HepG2 (cell line): Measurements from ENCODE around the gene DNALI1. TPM values are rescaled to one million over a fixed set of nuclear protein-coding genes. Genes with fewer than 3 reads are reported as not detected.

Experiments used
- CBFB ChIP-seq: sonication (generic); formaldehyde crosslinking; IDR thresholded peaks from 2 replicates; pipeline ENCODE4 v1.4.0; 2020; ENCODE audit warnings: missing genetic modification reagents
- MAFG ChIP-seq: sonication (generic); formaldehyde crosslinking; IDR thresholded peaks from 2 replicates; pipeline ENCODE4 v1.5.1; 2020; ENCODE audit warnings: mild to moderate bottlenecking, missing genetic modification reagents
- MAZ ChIP-seq, 2 experiments: sonication (generic) in 1 of 2; formaldehyde crosslinking in 1 of 2; IDR thresholded peaks; 2 replicates each; pipeline versions ENCODE4 v1.5.0 to v1.6.1; 2012 to 2020; ENCODE audit warnings: low read depth in 2 of 2, mild to moderate bottlenecking in 2 of 2, borderline replicate concordance in 1 of 2, improper control_type of control experiment in 1 of 2, low read length in 1 of 2, missing genetic modification reagents in 1 of 2, moderate library complexity in 1 of 2
- NR0B2 ChIP-seq: sonication (generic); formaldehyde crosslinking; IDR thresholded peaks from 2 replicates; pipeline ENCODE4 v1.4.0; 2020; ENCODE audit warnings: mild to moderate bottlenecking, missing genetic modification reagents
- PHF21A ChIP-seq: sonication (generic); formaldehyde crosslinking; IDR thresholded peaks from 2 replicates; pipeline ENCODE4 v1.5.0; 2020; ENCODE audit warnings: mild to moderate bottlenecking, missing genetic modification reagents
- POLR2AphosphoS2 ChIP-seq: IDR thresholded peaks from 2 replicates; pipeline ENCODE4 v1.6.1; 2011; ENCODE audit warnings: low read depth, low read length, improper control_type of control experiment
- RARG ChIP-seq: sonication (generic); formaldehyde crosslinking; IDR thresholded peaks from 2 replicates; pipeline ENCODE4 v1.4.0; 2020; ENCODE audit warnings: low read depth, mild to moderate bottlenecking, missing genetic modification reagents
- RXRB ChIP-seq: IDR thresholded peaks from 2 replicates; pipeline ENCODE4 v1.6.1; 2016; ENCODE audit warnings: borderline replicate concordance, missing genetic modification reagents, missing compliant biosample characterization
- U2AF1 ChIP-seq: fragments of 200-400 bp; formaldehyde crosslinking; optimal IDR thresholded peaks from 2 replicates; pipeline ENCODE3; 2017; ENCODE audit warnings: mild to moderate bottlenecking, low read depth, low read length
- ZFP82 ChIP-seq: sonication (generic); formaldehyde crosslinking; IDR thresholded peaks from 2 replicates; pipeline ENCODE4 v1.5.1; 2020; ENCODE audit warnings: mild to moderate bottlenecking, missing genetic modification reagents, borderline replicate concordance
- ZFP90 ChIP-seq: sonication (generic); formaldehyde crosslinking; IDR thresholded peaks from 2 replicates; pipeline ENCODE4 v1.8.0; 2022; ENCODE audit warnings: missing genetic modification reagents, mild to moderate bottlenecking, inconsistent platforms, borderline replicate concordance
- ZNF10 ChIP-seq: sonication (generic); formaldehyde crosslinking; IDR thresholded peaks from 2 replicates; pipeline ENCODE4 v1.4.0; 2020; ENCODE audit warnings: mild to moderate bottlenecking, low read depth, missing genetic modification reagents, borderline replicate concordance
- ZNF136 ChIP-seq: sonication (generic); formaldehyde crosslinking; IDR thresholded peaks from 2 replicates; pipeline ENCODE4 v1.8.1; 2022; ENCODE audit warnings: low read depth, mild to moderate bottlenecking, moderate library complexity, missing genetic modification reagents
- ZNF256 ChIP-seq: sonication (generic); formaldehyde crosslinking; conservative IDR thresholded peaks from 2 replicates; pipeline ENCODE4 v1.4.0; 2020; ENCODE audit warnings: missing genetic modification reagents
- ZNF282 ChIP-seq: fragments of 450-650 bp; IDR thresholded peaks from 2 replicates; pipeline ENCODE4 v1.6.1; 2018; ENCODE audit not compliant: partially characterized antibody
- ZNF317 ChIP-seq: sonication (generic); formaldehyde crosslinking; IDR thresholded peaks from 2 replicates; pipeline ENCODE4 v1.5.0; 2020; ENCODE audit warnings: mild to moderate bottlenecking, missing genetic modification reagents
- ZNF451 ChIP-seq: sonication (generic); formaldehyde crosslinking; IDR thresholded peaks from 2 replicates; pipeline ENCODE4 v1.5.0; 2020; ENCODE audit warnings: mild to moderate bottlenecking, missing genetic modification reagents
- ZNF558 ChIP-seq: sonication (generic); formaldehyde crosslinking; IDR thresholded peaks from 2 replicates; pipeline ENCODE4 v1.9.0; 2022; ENCODE audit warnings: mild to moderate bottlenecking, missing genetic modification reagents, borderline replicate concordance
- ZNF564 ChIP-seq: sonication (generic); formaldehyde crosslinking; IDR thresholded peaks from 2 replicates; pipeline ENCODE4 v1.8.1; 2023; ENCODE audit warnings: mild to moderate bottlenecking, missing genetic modification reagents
- ZNF589 ChIP-seq: sonication (generic); formaldehyde crosslinking; conservative IDR thresholded peaks from 2 replicates; pipeline ENCODE4 v1.8.0; 2022; ENCODE audit warnings: mild to moderate bottlenecking, moderate library complexity, missing genetic modification reagents
- ZNF777 ChIP-seq: sonication (generic); formaldehyde crosslinking; IDR thresholded peaks from 2 replicates; pipeline ENCODE4 v1.4.0; 2020; ENCODE audit warnings: missing genetic modification reagents
- ZNF891 ChIP-seq: sonication (generic); formaldehyde crosslinking; IDR thresholded peaks from 2 replicates; pipeline ENCODE4 v1.5.0; 2020; ENCODE audit warnings: mild to moderate bottlenecking, missing genetic modification reagents
- polyA plus RNA-seq, 8 experiments: library from polyadenylated mRNA; depleted of rRNA in 3 of 8; stranded (reverse) in 7 of 8; unstranded in 1 of 8; fragments of >200 nt; fragmentation: Illumina TruSeq in 4 of 8; extraction: Trizol in 4 of 8; gene quantifications; 2 replicates each; pipeline versions ENCODE4 v1.2.1 to v1.2.3, GENCODE V29; 2011 to 2016; ENCODE audit warnings: low read depth in 4 of 8, missing spikeins in 1 of 8, mixed read lengths in 1 of 8; ENCODE audit not compliant: insufficient read depth in 1 of 8
- total RNA-seq, 5 experiments: library from RNA; depleted of rRNA; stranded (reverse); fragments of >200 nt; fragmentation: Illumina TruSeq; extraction: Trizol; gene quantifications; 2 replicates each; pipeline ENCODE4 v1.2.3, GENCODE V29; 2016; ENCODE audit warnings: low read depth in 1 of 5
- TF ChIP-seq, protein P1 (sequence below): sonication (generic); formaldehyde crosslinking; IDR thresholded peaks from 2 replicates; pipeline ENCODE4 v1.4.0; 2020; ENCODE audit warnings: missing genetic modification reagents
- TF ChIP-seq, protein P2 (sequence below): sonication (generic); formaldehyde crosslinking; IDR thresholded peaks from 2 replicates; pipeline ENCODE4 v1.5.0; 2020; ENCODE audit warnings: mild to moderate bottlenecking, low read depth, missing genetic modification reagents, borderline replicate concordance

Gene DNALI1
- total and polyA plus RNA-seq, 2 of the 13 experiments (the other 11 are each of a cell fraction or from before 2014, with no cell fraction given), result 0.42 to 0.70 TPM

DNA sequence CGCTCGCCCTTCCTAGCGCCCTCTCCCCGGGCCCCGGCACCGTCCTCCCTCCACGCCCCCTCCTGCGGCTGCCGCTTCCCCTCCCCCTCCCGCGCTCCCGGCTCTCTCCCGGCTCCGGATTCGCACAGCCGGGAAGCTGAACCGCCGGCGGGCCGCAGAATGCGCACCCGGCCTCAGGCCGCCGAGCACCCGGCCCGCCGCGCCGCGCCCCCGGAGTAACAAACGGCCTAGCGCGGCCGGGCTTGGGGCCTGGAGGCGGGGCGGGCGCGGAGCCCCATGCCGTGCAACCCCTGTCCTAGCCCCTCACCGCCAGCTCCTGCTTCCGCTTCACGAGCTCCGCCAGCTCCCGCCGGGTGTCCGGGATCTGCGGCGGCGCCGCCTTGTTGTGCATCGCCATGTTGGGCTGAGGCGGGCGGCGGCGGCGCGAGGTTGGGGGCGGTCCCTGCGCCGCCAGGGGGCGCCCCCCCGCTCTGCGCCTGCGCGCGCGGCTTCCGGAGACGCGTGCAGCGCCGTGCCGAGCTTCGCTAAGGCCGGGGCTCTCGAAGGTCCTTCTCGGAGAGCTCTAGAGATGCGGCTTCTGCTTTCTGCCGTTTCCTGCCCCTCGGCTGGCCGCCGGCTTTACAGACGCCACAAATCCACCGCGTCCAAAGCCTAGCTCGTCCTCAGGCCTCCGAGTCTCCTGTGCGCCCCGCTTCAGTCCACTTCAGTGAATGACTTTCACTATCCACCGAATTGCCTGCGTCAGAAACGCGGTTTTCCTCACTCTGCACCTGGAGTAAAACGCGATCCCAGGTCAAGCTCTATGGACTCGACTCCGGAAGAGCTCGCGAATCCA is 42.2 kb upstream of the DNALI1 start, which contains the start of gene MEAF6 (continued):
- TF ChIP-seq ZNF564 (CRISPR knock-in tag) (0 out of 2 replicates have a peak, but pooled peaks have one; percentile 55), POLR2AphosphoS2 (no peak), ZFP90 (CRISPR knock-in tag) (peak; percentile 95; the same call in 1 of the 2 replicates), ZNF282 (no peak), ZNF891 (CRISPR knock-in tag) (peak; percentile 85; the same call in 1 of the 2 replicates), RXRB (CRISPR knock-in tag) (0 out of 2 replicates have a peak, but pooled peaks have one; percentile 31), ZNF558 (peak; percentile 49; the same call in 1 of the 2 replicates), ZNF317 (CRISPR knock-in tag) (0 out of 2 replicates have a peak, but pooled peaks have one; percentile 17), RARG (CRISPR knock-in tag) (peak; percentile 67; the same call in 1 of the 2 replicates), ZNF136 (CRISPR knock-in tag) (no peak), NR0B2 (CRISPR knock-in tag) (0 out of 2 replicates have a peak, but pooled peaks have one; percentile 64), U2AF1 (no peak), ZFP82 (CRISPR knock-in tag) (peak; percentile 87; the same call in 1 of the 2 replicates), ZNF451 (peak; percentile 72), ZNF256 (CRISPR knock-in tag) (peak; percentile 92; the same call in 1 of the 2 replicates), ZNF10 (no peak), ZNF589 (CRISPR knock-in tag) (0 out of 2 replicates have a peak, but pooled peaks have one; percentile 56), MAFG (CRISPR knock-in tag) (no peak), MAZ (IDR thresholded peaks at IDR 0.05; ENCODE audit: borderline replicate concordance, low read depth, low read length) (no peak), MAZ (CRISPR knock-in tag; IDR thresholded peaks at IDR 0.05; ENCODE audit: low read depth) (peak; percentile 53; the same call in 1 of the 2 replicates), CBFB (CRISPR knock-in tag) (0 out of 2 replicates have a peak, but pooled peaks have one; percentile 10), PHF21A (CRISPR knock-in tag) (0 out of 2 replicates have a peak, but pooled peaks have one; percentile 22), ZNF777 (CRISPR knock-in tag) (peak; percentile 58; the same call in 1 of the 2 replicates)
- TF ChIP-seq, protein P1, sequence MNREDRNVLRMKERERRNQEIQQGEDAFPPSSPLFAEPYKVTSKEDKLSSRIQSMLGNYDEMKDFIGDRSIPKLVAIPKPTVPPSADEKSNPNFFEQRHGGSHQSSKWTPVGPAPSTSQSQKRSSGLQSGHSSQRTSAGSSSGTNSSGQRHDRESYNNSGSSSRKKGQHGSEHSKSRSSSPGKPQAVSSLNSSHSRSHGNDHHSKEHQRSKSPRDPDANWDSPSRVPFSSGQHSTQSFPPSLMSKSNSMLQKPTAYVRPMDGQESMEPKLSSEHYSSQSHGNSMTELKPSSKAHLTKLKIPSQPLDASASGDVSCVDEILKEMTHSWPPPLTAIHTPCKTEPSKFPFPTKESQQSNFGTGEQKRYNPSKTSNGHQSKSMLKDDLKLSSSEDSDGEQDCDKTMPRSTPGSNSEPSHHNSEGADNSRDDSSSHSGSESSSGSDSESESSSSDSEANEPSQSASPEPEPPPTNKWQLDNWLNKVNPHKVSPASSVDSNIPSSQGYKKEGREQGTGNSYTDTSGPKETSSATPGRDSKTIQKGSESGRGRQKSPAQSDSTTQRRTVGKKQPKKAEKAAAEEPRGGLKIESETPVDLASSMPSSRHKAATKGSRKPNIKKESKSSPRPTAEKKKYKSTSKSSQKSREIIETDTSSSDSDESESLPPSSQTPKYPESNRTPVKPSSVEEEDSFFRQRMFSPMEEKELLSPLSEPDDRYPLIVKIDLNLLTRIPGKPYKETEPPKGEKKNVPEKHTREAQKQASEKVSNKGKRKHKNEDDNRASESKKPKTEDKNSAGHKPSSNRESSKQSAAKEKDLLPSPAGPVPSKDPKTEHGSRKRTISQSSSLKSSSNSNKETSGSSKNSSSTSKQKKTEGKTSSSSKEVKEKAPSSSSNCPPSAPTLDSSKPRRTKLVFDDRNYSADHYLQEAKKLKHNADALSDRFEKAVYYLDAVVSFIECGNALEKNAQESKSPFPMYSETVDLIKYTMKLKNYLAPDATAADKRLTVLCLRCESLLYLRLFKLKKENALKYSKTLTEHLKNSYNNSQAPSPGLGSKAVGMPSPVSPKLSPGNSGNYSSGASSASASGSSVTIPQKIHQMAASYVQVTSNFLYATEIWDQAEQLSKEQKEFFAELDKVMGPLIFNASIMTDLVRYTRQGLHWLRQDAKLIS (CRISPR knock-in tag), result no peak
- TF ChIP-seq, protein P2, sequence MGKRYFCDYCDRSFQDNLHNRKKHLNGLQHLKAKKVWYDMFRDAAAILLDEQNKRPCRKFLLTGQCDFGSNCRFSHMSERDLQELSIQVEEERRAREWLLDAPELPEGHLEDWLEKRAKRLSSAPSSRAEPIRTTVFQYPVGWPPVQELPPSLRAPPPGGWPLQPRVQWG (CRISPR knock-in tag), result no peak
